H9 (cell line): Measurements from ENCODE around the gene CACNA1I. TPM values are rescaled to one million over a fixed set of nuclear protein-coding genes. Genes with fewer than 3 reads are reported as not detected.

Experiments used
- DNase-seq: peaks from one replicate; pipeline ENCODE4 v3.0.0-alpha.2; 2017
- H2AFZ ChIP-seq: one replicate; pipeline ENCODE4 v1.6.1; 2013; ENCODE audit warnings: mild to moderate bottlenecking, low read length, control low read depth, moderate library complexity
- H2AK5ac ChIP-seq: 2 replicates; pipeline ENCODE4 v1.6.1; 2013; ENCODE audit warnings: low read length, control low read depth, mixed read lengths; ENCODE audit not compliant: insufficient read length
- H2BK120ac ChIP-seq: one replicate; pipeline ENCODE4 v1.6.1; 2013; ENCODE audit warnings: low read depth, mild to moderate bottlenecking, low read length, control low read depth, inconsistent platforms; ENCODE audit not compliant: poor library complexity, severe bottlenecking
- H2BK12ac ChIP-seq: 2 replicates; pipeline ENCODE4 v1.6.1; 2013; ENCODE audit warnings: low read length, control low read depth, mixed read lengths, low read depth; ENCODE audit not compliant: insufficient read length
- H2BK15ac ChIP-seq: 2 replicates; pipeline ENCODE4 v1.6.1; 2013; ENCODE audit warnings: low read depth, low read length, control low read depth
- H2BK20ac ChIP-seq: one replicate; pipeline ENCODE4 v1.6.1; 2013; ENCODE audit warnings: low read depth, mild to moderate bottlenecking, low read length, control low read depth, inconsistent platforms; ENCODE audit not compliant: poor library complexity, severe bottlenecking
- H2BK5ac ChIP-seq: 2 replicates; pipeline ENCODE4 v1.6.1; 2013; ENCODE audit warnings: low read length, control low read depth, mixed read lengths; ENCODE audit not compliant: insufficient read length
- H3K14ac ChIP-seq: 2 replicates; pipeline ENCODE4 v1.6.1; 2013; ENCODE audit warnings: low read length, control low read depth; ENCODE audit not compliant: insufficient read depth
- H3K18ac ChIP-seq: 2 replicates; pipeline ENCODE4 v1.6.1; 2013; ENCODE audit warnings: low read depth, mild to moderate bottlenecking, mixed read lengths, low read length, control low read depth; ENCODE audit not compliant: insufficient read length
- H3K23ac ChIP-seq: 2 replicates; pipeline ENCODE4 v1.6.1; 2013; ENCODE audit warnings: low read length, control low read depth, mixed read lengths, low read depth; ENCODE audit not compliant: insufficient read length
- H3K23me2 ChIP-seq: 2 replicates; pipeline ENCODE4 v1.6.1; 2013; ENCODE audit warnings: low read depth, mild to moderate bottlenecking, mixed read lengths, low read length, control low read depth; ENCODE audit not compliant: insufficient read length, poor library complexity, severe bottlenecking
- H3K27ac ChIP-seq: 2 replicates; pipeline ENCODE4 v1.5.1; 2013; ENCODE audit warnings: low read length, control low read depth, mixed read lengths, low read depth; ENCODE audit not compliant: insufficient read length
- H3K27me3 ChIP-seq: 2 replicates; pipeline ENCODE4 v1.6.1; 2013; ENCODE audit warnings: low read length, control low read depth, inconsistent platforms; ENCODE audit not compliant: insufficient read depth
- H3K4ac ChIP-seq: 2 replicates; pipeline ENCODE4 v1.6.1; 2013; ENCODE audit warnings: low read depth, mild to moderate bottlenecking, control low read depth, inconsistent platforms, low read length, moderate library complexity
- H3K4me1 ChIP-seq: 2 replicates; pipeline ENCODE4 v1.6.1; 2013; ENCODE audit warnings: low read length, control low read depth, inconsistent platforms; ENCODE audit not compliant: insufficient read depth
- H3K4me2 ChIP-seq: 2 replicates; pipeline ENCODE4 v1.6.1; 2013; ENCODE audit warnings: low read length, control low read depth, mixed read lengths; ENCODE audit not compliant: insufficient read length, insufficient read depth
- H3K56ac ChIP-seq: 2 replicates; pipeline ENCODE4 v1.6.1; 2013; ENCODE audit warnings: low read depth, mild to moderate bottlenecking, mixed read lengths, low read length, control low read depth; ENCODE audit not compliant: insufficient read length
- H3K79me1 ChIP-seq: 2 replicates; pipeline ENCODE4 v1.6.1; 2013; ENCODE audit warnings: low read depth, mild to moderate bottlenecking, moderate library complexity, low read length, control low read depth, inconsistent platforms; ENCODE audit not compliant: insufficient read depth, poor library complexity, severe bottlenecking
- H3K79me2 ChIP-seq: 2 replicates; pipeline ENCODE4 v1.6.1; 2013; ENCODE audit warnings: low read length, control low read depth, inconsistent platforms; ENCODE audit not compliant: insufficient read depth
- H3K9ac ChIP-seq: 2 replicates; pipeline ENCODE4 v1.6.1; 2013; ENCODE audit warnings: low read length, control low read depth, mixed read lengths; ENCODE audit not compliant: insufficient read length; ENCODE audit errors: extremely low read depth
- H3K9me3 ChIP-seq: one replicate; pipeline ENCODE4 v1.6.1; 2013; ENCODE audit warnings: low read depth, low read length, inconsistent platforms; ENCODE audit not compliant: control insufficient read depth
- H3T11ph ChIP-seq: one replicate; pipeline ENCODE4 v1.6.1; 2013; ENCODE audit warnings: mild to moderate bottlenecking, low read length, control low read depth, inconsistent platforms
- H4K20me1 ChIP-seq: one replicate; pipeline ENCODE4 v1.6.1; 2013; ENCODE audit not compliant: control insufficient read depth, insufficient read length, insufficient read depth
- H4K5ac ChIP-seq: 2 replicates; pipeline ENCODE4 v1.6.1; 2013; ENCODE audit warnings: low read depth, mild to moderate bottlenecking, mixed read lengths, low read length, control low read depth; ENCODE audit not compliant: insufficient read length
- H4K8ac ChIP-seq: replicated peaks from 2 replicates; pipeline ENCODE4 v1.6.1; 2013; ENCODE audit warnings: low read length, control low read depth, mixed read lengths, low read depth; ENCODE audit not compliant: insufficient read length
- H4K91ac ChIP-seq: 2 replicates; pipeline ENCODE4 v1.6.1; 2013; ENCODE audit warnings: low read depth, mild to moderate bottlenecking, moderate library complexity, mixed read lengths, low read length, control low read depth; ENCODE audit not compliant: insufficient read length
- H3K27ac Mint-ChIP-seq, 3 experiments: 2 replicates in 2 of 3; 3 replicates in 1 of 3; pipeline ENCODE4 v1.8.0; 2020 to 2021; ENCODE audit warnings: mixed read lengths in 3 of 3, mild to moderate bottlenecking in 1 of 3, moderate library complexity in 1 of 3
- H3K27me3 Mint-ChIP-seq: 2 replicates; pipeline ENCODE4 v1.8.0; 2021; ENCODE audit warnings: low read depth, mild to moderate bottlenecking, moderate library complexity, mixed read lengths
- H3K36me3 Mint-ChIP-seq, 3 experiments: 2 replicates in 2 of 3; 3 replicates in 1 of 3; pipeline ENCODE4 v1.8.0; 2020 to 2021; ENCODE audit warnings: low read depth in 3 of 3, mixed read lengths in 3 of 3; ENCODE audit not compliant: insufficient read depth in 1 of 3
- H3K4me1 Mint-ChIP-seq, 2 experiments: 2 replicates each; pipeline ENCODE4 v1.8.0; 2020; ENCODE audit warnings: mixed read lengths in 2 of 2
- H3K4me3 Mint-ChIP-seq, 2 experiments: 2 replicates in 1 of 2; 3 replicates in 1 of 2; pipeline ENCODE4 v1.8.0; 2020 to 2021; ENCODE audit warnings: mild to moderate bottlenecking in 2 of 2, mixed read lengths in 2 of 2, moderate library complexity in 1 of 2
- H3K9me3 Mint-ChIP-seq, 2 experiments: 2 replicates in 1 of 2; 3 replicates in 1 of 2; pipeline ENCODE4 v1.8.0; 2020; ENCODE audit warnings: mild to moderate bottlenecking in 2 of 2, mixed read lengths in 2 of 2, moderate library complexity in 1 of 2
- WGBS: extraction: QIAGEN DNeasy Blood & Tissue Kit; methylation state at CpG from one replicate; pipeline ENCODE4 v1.1.7; 2013; ENCODE audit warnings: missing lambda C conversion rate, low lambda C conversion rate, mixed read lengths; ENCODE audit not compliant: insufficient read length; ENCODE audit errors: extremely low coverage; 5-methylcytosine and 5-hydroxymethylcytosine counted together
- total RNA-seq: library from RNA; stranded (reverse); gene quantifications from 2 replicates; pipeline ENCODE4 v1.2.1, GENCODE V29; 2021
- TF ChIP-seq, protein P1 (sequence below): fragments of 200-600 bp; sonication (generic); conservative IDR thresholded peaks from 3 replicates; pipeline ENCODE4 v1.8.0; 2021; ENCODE audit warnings: antibody characterized with exemption, mild to moderate bottlenecking

The CACNA1I gene
- total RNA-seq, 1 experiment from 2014 or later, result 0.50 TPM

DNA sequence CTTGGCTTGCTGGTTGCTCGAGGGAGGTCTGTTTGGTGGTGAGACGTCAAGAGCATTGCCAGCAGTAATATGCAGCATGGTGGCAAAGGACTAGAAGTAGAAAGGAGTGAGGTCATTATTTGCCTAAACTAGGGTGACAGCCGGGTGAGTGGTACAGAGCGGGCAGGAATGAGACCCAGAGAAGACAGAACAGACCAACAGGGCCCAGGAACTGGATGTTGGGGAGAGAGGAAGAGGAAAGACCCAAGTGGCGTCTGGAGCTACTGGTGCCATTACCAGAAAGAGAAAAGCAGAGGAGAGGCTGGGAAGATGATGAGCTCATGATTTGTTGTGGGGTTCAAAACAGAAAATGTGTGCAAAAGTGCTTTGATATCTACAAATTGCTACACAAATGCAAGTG lies 164.3 kb downstream of the CACNA1I start:
- H2BK12ac ChIP-seq, result no peak overlapping the region
- no peak overlapping the region for H3K9ac ChIP-seq
- H2BK15ac ChIP-seq, result no peak overlapping the region
- H3K23ac ChIP-seq, result no peak overlapping the region
- H3K18ac ChIP-seq, result no peak overlapping the region
- H3K27me3 ChIP-seq, result no peaks in the 10 kb centered on the region
- no peaks in the 10 kb centered on the region for H4K20me1 ChIP-seq
- no peak overlapping the region for H3K4ac ChIP-seq
- Mint-ChIP-seq H3K9me3 (no peaks in the 10 kb centered on the region; a peak in 1 of 5 replicates), H3K4me1 (peaks cover 18% of the 10 kb centered on the region in 2 experiments), H3K27ac (no peak overlapping the region; a peak in 1 of 7 replicates), H3K27me3 (peaks cover 2% of the 10 kb centered on the region), H3K4me3 (no peak overlapping the region), H3K36me3 (no peaks in the 10 kb centered on the region)
- no peak overlapping the region for H3K14ac ChIP-seq
- H4K91ac ChIP-seq, result no peak overlapping the region
- no peak for DNase-seq
- H2AK5ac ChIP-seq, result no peak overlapping the region
- H3K9me3 ChIP-seq, result no peaks in the 10 kb centered on the region
- no peak overlapping the region for H4K8ac ChIP-seq
- no peaks in the 10 kb centered on the region; the same call in 1 of the 2 replicates for H3K4me1 ChIP-seq
- no peak overlapping the region for H3K4me2 ChIP-seq
- no CpG with 5 or more reads among the region's 5 CpGs for WGBS
- no peak overlapping the region for H4K5ac ChIP-seq
- H3T11ph ChIP-seq, result no peak overlapping the region
- H2BK20ac ChIP-seq, result no peak overlapping the region
- H2BK120ac ChIP-seq, result no peak overlapping the region
- no peaks in the 10 kb centered on the region for H3K23me2 ChIP-seq
- H3K79me2 ChIP-seq, result no peaks in the 10 kb centered on the region
- H3K56ac ChIP-seq, result no peak overlapping the region
- H3K27ac ChIP-seq, result no peak overlapping the region
- TF ChIP-seq, protein P1, sequence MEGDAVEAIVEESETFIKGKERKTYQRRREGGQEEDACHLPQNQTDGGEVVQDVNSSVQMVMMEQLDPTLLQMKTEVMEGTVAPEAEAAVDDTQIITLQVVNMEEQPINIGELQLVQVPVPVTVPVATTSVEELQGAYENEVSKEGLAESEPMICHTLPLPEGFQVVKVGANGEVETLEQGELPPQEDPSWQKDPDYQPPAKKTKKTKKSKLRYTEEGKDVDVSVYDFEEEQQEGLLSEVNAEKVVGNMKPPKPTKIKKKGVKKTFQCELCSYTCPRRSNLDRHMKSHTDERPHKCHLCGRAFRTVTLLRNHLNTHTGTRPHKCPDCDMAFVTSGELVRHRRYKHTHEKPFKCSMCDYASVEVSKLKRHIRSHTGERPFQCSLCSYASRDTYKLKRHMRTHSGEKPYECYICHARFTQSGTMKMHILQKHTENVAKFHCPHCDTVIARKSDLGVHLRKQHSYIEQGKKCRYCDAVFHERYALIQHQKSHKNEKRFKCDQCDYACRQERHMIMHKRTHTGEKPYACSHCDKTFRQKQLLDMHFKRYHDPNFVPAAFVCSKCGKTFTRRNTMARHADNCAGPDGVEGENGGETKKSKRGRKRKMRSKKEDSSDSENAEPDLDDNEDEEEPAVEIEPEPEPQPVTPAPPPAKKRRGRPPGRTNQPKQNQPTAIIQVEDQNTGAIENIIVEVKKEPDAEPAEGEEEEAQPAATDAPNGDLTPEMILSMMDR, result no peak
- H3K79me1 ChIP-seq, result no peaks in the 10 kb centered on the region
- no peak overlapping the region for H2BK5ac ChIP-seq
- no peak overlapping the region for H2AFZ ChIP-seq
